DMS79 (cell line): Measurements from ENCODE around the gene FANCI.
"Not testable (repeated sequence)": the region's sequence is repeated elsewhere in the genome, so short reads cannot be mapped to it uniquely, and the experiment has no call there.

ENCODE experiments used
- DNase-seq: peaks from one replicate; lab custom pipeline; 2025; lab: John Stamatoyannopoulos, UW

FANCI gene

GRCh38 chr15:89225588-89225987, 18.2 kb upstream of the FANCI start:
- no peak for DNase-seq

GRCh38 chr15:89226359-89227221, 17.2 kb upstream of the FANCI start:
- DNase-seq: no peak

GRCh38 chr15:89227425-89227824, 16.4 kb upstream of the FANCI start:
- no peak for DNase-seq

GRCh38 chr15:89230277-89230676, 13.5 kb upstream of the FANCI start:
- no peak for DNase-seq

- DNase-seq: no peak
Observed at GRCh38 chr15:89231832-89232231, 11.9 kb upstream of the FANCI start.

GRCh38 chr15:89239883-89240810, 3.6 kb upstream of the FANCI start:
- not testable (repeated sequence) for DNase-seq

GRCh38 chr15:89243046-89243690, 611 bp upstream of the FANCI start:
- no peak for DNase-seq

GRCh38 chr15:89244574-89244903, 760 bp downstream of the FANCI start:
- no peak for DNase-seq

GRCh38 chr15:89247446-89247845, 3.7 kb downstream of the FANCI start:
- no peak for DNase-seq

- no peak for DNase-seq
Observed at GRCh38 chr15:89248584-89248983, 4.8 kb downstream of the FANCI start.

- not testable (repeated sequence) for DNase-seq
Observed at GRCh38 chr15:89250142-89250541, 6.4 kb downstream of the FANCI start.

- DNase-seq: not testable (repeated sequence)
Observed at GRCh38 chr15:89277281-89277680, 33.5 kb downstream of the FANCI start.

- no peak for DNase-seq
Observed at GRCh38 chr15:89278307-89278706, 34.5 kb downstream of the FANCI start.

- DNase-seq: no peak
Observed at GRCh38 chr15:89282631-89283030, 38.9 kb downstream of the FANCI start.

- DNase-seq: no peak
Observed at GRCh38 chr15:89283201-89283600, 39.4 kb downstream of the FANCI start.

GRCh38 chr15:89291934-89292438, 48.2 kb downstream of the FANCI start:
- DNase-seq: no peak

GRCh38 chr15:89293012-89293411, 49.2 kb downstream of the FANCI start:
- DNase-seq: no peak

GRCh38 chr15:89299896-89300295, 56.1 kb downstream of the FANCI start:
- no peak for DNase-seq

- DNase-seq: no peak
Observed at GRCh38 chr15:89301304-89302089, 57.7 kb downstream of the FANCI start.

- no peak for DNase-seq
Observed at GRCh38 chr15:89303986-89304385, 60.2 kb downstream of the FANCI start.

- no peak for DNase-seq
Observed at GRCh38 chr15:89305395-89305794, 61.6 kb downstream of the FANCI start.
